AG09309 (cell line): ENCODE results near the gene RRP15.
A peak's percentile ranks its signal among the peaks of the same experiment; 100 is the strongest.

Experiments used
- DNase-seq: peaks from one replicate; pipeline ENCODE4 v3.0.0-alpha.2; 2010; ENCODE audit warnings: low read depth
- H3K4me3 ChIP-seq: 2 replicates; pipeline ENCODE4 v1.5.1; 2011; ENCODE audit warnings: mild to moderate bottlenecking, low read depth, low read length, moderate library complexity; ENCODE audit not compliant: control insufficient read depth
- CTCF ChIP-seq: IDR thresholded peaks from 2 replicates; pipeline ENCODE4 v1.5.1; 2011; ENCODE audit warnings: mild to moderate bottlenecking, low read depth, low read length, inconsistent platforms; ENCODE audit not compliant: insufficient read depth, control insufficient read depth; ENCODE audit errors: missing control alignments

The RRP15 gene

GRCh38 chr1:218369688-218370511 is 84.8 kb downstream of the RRP15 start:
- DNase-seq = no peak
- H3K4me3 ChIP-seq = no peak overlapping the region

GRCh38 chr1:218371927-218372672 is 87.0 kb downstream of the RRP15 start:
- TF ChIP-seq CTCF = no peak
- no peak for DNase-seq
- no peak overlapping the region for H3K4me3 ChIP-seq

More at GRCh38 chr1:218369688-218370511, 84.8 kb downstream of the RRP15 start:
- no peak for TF ChIP-seq CTCF

- H3K4me3 ChIP-seq = no peak overlapping the region
- DNase-seq = no peak
- no peak for TF ChIP-seq CTCF
Measured at GRCh38 chr1:218374401-218375353, 89.6 kb downstream of the RRP15 start.

- H3K4me3 ChIP-seq = no peak overlapping the region
- no peak for DNase-seq
- no peak for TF ChIP-seq CTCF
Measured at GRCh38 chr1:218376722-218377121, 91.6 kb downstream of the RRP15 start.

GRCh38 chr1:218377143-218377660 is 92.1 kb downstream of the RRP15 start:
- no peak for TF ChIP-seq CTCF
- H3K4me3 ChIP-seq = no peak overlapping the region
- peak; percentile 96 for DNase-seq
